Measurements from ENCODE around the gene TCN1.
"Not testable (repeated sequence)": the region's sequence is repeated elsewhere in the genome, so short reads cannot be mapped to it uniquely, and the experiment has no call there.

Gene TCN1

GRCh38 chr11:59859673-59860072, 6.6 kb downstream of the TCN1 start:
- Histone ChIP-seq H3K9me3 (ENCODE audit: control insufficient read depth, insufficient read depth, low read length) (no peaks in the 10 kb centered on the region), H3K27me3 (ENCODE audit: control insufficient read depth, insufficient read depth, low read length) (no peaks in the 10 kb centered on the region), H3K36me3 (ENCODE audit: control insufficient read depth, insufficient read depth, low read length) (no peaks in the 10 kb centered on the region), H3K4me1 (ENCODE audit: control insufficient read depth, insufficient read depth, low read length) (no peaks in the 10 kb centered on the region; the same call in 1 of the 2 replicates), H3K4me3 (ENCODE audit: low read length) (no peak overlapping the region), H3K27ac (ENCODE audit: low read length) (no peak overlapping the region)
- no peak for DNase-seq (ENCODE audit: low read depth, low spot score)

GRCh38 chr11:59857439-59858434, 8.6 kb downstream of the TCN1 start:
- Histone ChIP-seq H3K9me3 (ENCODE audit: control insufficient read depth, insufficient read depth, low read length) (no peaks in the 10 kb centered on the region), H3K4me3 (ENCODE audit: low read length) (no peak overlapping the region), H3K36me3 (ENCODE audit: control insufficient read depth, insufficient read depth, low read length) (no peaks in the 10 kb centered on the region), H3K27ac (ENCODE audit: low read length) (no peak overlapping the region), H3K4me1 (ENCODE audit: control insufficient read depth, insufficient read depth, low read length) (no peaks in the 10 kb centered on the region; the same call in 1 of the 2 replicates), H3K27me3 (ENCODE audit: control insufficient read depth, insufficient read depth, low read length) (no peaks in the 10 kb centered on the region)
- no CpG with 5 or more reads among the region's 10 CpGs for WGBS (ENCODE audit: insufficient coverage, insufficient read length)
- no peak for DNase-seq (ENCODE audit: low read depth, low spot score)

GRCh38 chr11:59854871-59855270, 11.4 kb downstream of the TCN1 start:
- no peaks in the 10 kb centered on the region for H3K36me3 ChIP-seq (ENCODE audit: control insufficient read depth, insufficient read depth, low read length)
- H3K4me1 ChIP-seq (ENCODE audit: control insufficient read depth, insufficient read depth, low read length) = no peaks in the 10 kb centered on the region; the same call in 1 of the 2 replicates
- no peaks in the 10 kb centered on the region for H3K9me3 ChIP-seq (ENCODE audit: control insufficient read depth, insufficient read depth, low read length)
- no peak overlapping the region for H3K4me3 ChIP-seq (ENCODE audit: low read length)
- H3K27ac ChIP-seq (ENCODE audit: low read length) = no peak overlapping the region
- WGBS (ENCODE audit: insufficient coverage, insufficient read length) = no CpG with 5 or more reads among the region's 2 CpGs
- no peak for DNase-seq (ENCODE audit: low read depth, low spot score)
- no peaks in the 10 kb centered on the region for H3K27me3 ChIP-seq (ENCODE audit: control insufficient read depth, insufficient read depth, low read length)

GRCh38 chr11:59851416-59851815, 14.9 kb downstream of the TCN1 start:
- not testable (repeated sequence) for H3K27ac ChIP-seq (ENCODE audit: low read length)

GRCh38 chr11:59849551-59849950, 16.7 kb downstream of the TCN1 start:
- not testable (repeated sequence) for H3K4me3 ChIP-seq (ENCODE audit: low read length); H3K27ac ChIP-seq (ENCODE audit: low read length); H3K36me3 ChIP-seq (ENCODE audit: control insufficient read depth, insufficient read depth, low read length); H3K9me3 ChIP-seq (ENCODE audit: control insufficient read depth, insufficient read depth, low read length); DNase-seq (ENCODE audit: low read depth, low spot score); H3K4me1 ChIP-seq (ENCODE audit: control insufficient read depth, insufficient read depth, low read length); H3K27me3 ChIP-seq (ENCODE audit: control insufficient read depth, insufficient read depth, low read length)
- WGBS (ENCODE audit: insufficient coverage, insufficient read length) = no CpG with 5 or more reads among the region's 2 CpGs

More at GRCh38 chr11:59851416-59851815, 14.9 kb downstream of the TCN1 start:
- not testable (repeated sequence) for H3K4me3 ChIP-seq (ENCODE audit: low read length); H3K36me3 ChIP-seq (ENCODE audit: control insufficient read depth, insufficient read depth, low read length); H3K9me3 ChIP-seq (ENCODE audit: control insufficient read depth, insufficient read depth, low read length); H3K4me1 ChIP-seq (ENCODE audit: control insufficient read depth, insufficient read depth, low read length); DNase-seq (ENCODE audit: low read depth, low spot score); H3K27me3 ChIP-seq (ENCODE audit: control insufficient read depth, insufficient read depth, low read length)
- WGBS (ENCODE audit: insufficient coverage, insufficient read length) = no CpG with 5 or more reads among the region's 5 CpGs

GRCh38 chr11:59849129-59849528, 17.2 kb downstream of the TCN1 start:
- Histone ChIP-seq H3K9me3 (ENCODE audit: control insufficient read depth, insufficient read depth, low read length) (no peaks in the 10 kb centered on the region), H3K36me3 (ENCODE audit: control insufficient read depth, insufficient read depth, low read length) (no peaks in the 10 kb centered on the region), H3K4me3 (ENCODE audit: low read length) (no peak overlapping the region), H3K27me3 (ENCODE audit: control insufficient read depth, insufficient read depth, low read length) (no peaks in the 10 kb centered on the region), H3K27ac (ENCODE audit: low read length) (no peak overlapping the region), H3K4me1 (ENCODE audit: control insufficient read depth, insufficient read depth, low read length) (no peaks in the 10 kb centered on the region)
- no CpG with 5 or more reads among the region's 2 CpGs for WGBS (ENCODE audit: insufficient coverage, insufficient read length)
- DNase-seq (ENCODE audit: low read depth, low spot score) = no peak

- no CpG with 5 or more reads among the region's 6 CpGs for WGBS (ENCODE audit: insufficient coverage, insufficient read length)
- H3K36me3 ChIP-seq (ENCODE audit: control insufficient read depth, insufficient read depth, low read length); H3K27me3 ChIP-seq (ENCODE audit: control insufficient read depth, insufficient read depth, low read length); H3K4me1 ChIP-seq (ENCODE audit: control insufficient read depth, insufficient read depth, low read length); H3K4me3 ChIP-seq (ENCODE audit: low read length); H3K27ac ChIP-seq (ENCODE audit: low read length); DNase-seq (ENCODE audit: low read depth, low spot score); H3K9me3 ChIP-seq (ENCODE audit: control insufficient read depth, insufficient read depth, low read length): not testable (repeated sequence)
These were observed 17.8 kb downstream of the TCN1 start for GRCh38 chr11:59848439-59848838.

GRCh38 chr11:59847626-59848025, 18.7 kb downstream of the TCN1 start:
- DNase-seq (ENCODE audit: low read depth, low spot score) = no peak
- Histone ChIP-seq H3K36me3 (ENCODE audit: control insufficient read depth, insufficient read depth, low read length) (no peaks in the 10 kb centered on the region), H3K9me3 (ENCODE audit: control insufficient read depth, insufficient read depth, low read length) (no peaks in the 10 kb centered on the region), H3K27me3 (ENCODE audit: control insufficient read depth, insufficient read depth, low read length) (no peaks in the 10 kb centered on the region), H3K27ac (ENCODE audit: low read length) (no peak overlapping the region), H3K4me1 (ENCODE audit: control insufficient read depth, insufficient read depth, low read length) (no peaks in the 10 kb centered on the region), H3K4me3 (ENCODE audit: low read length) (no peak overlapping the region)
- WGBS (ENCODE audit: insufficient coverage, insufficient read length) = no CpG with 5 or more reads among the region's 3 CpGs

GRCh38 chr11:59846556-59846955, 19.7 kb downstream of the TCN1 start:
- Histone ChIP-seq H3K9me3 (ENCODE audit: control insufficient read depth, insufficient read depth, low read length) (no peaks in the 10 kb centered on the region), H3K4me1 (ENCODE audit: control insufficient read depth, insufficient read depth, low read length) (no peaks in the 10 kb centered on the region), H3K27me3 (ENCODE audit: control insufficient read depth, insufficient read depth, low read length) (no peaks in the 10 kb centered on the region), H3K36me3 (ENCODE audit: control insufficient read depth, insufficient read depth, low read length) (no peaks in the 10 kb centered on the region), H3K4me3 (ENCODE audit: low read length) (no peak overlapping the region), H3K27ac (ENCODE audit: low read length) (no peak overlapping the region)
- no CpG with 5 or more reads among the region's 5 CpGs for WGBS (ENCODE audit: insufficient coverage, insufficient read length)
- no peak for DNase-seq (ENCODE audit: low read depth, low spot score)

GRCh38 chr11:59845399-59845798, 20.9 kb downstream of the TCN1 start, which contains the start of gene CBLIF:
CBLIF (minus strand) TSS chr11:59845499; CDS start chr11:59845453, 46 bp downstream.
- H3K4me1 ChIP-seq (ENCODE audit: control insufficient read depth, insufficient read depth, low read length) = no peaks in the 10 kb centered on the region
- DNase-seq (ENCODE audit: low read depth, low spot score) = no peak
- WGBS (ENCODE audit: insufficient coverage, insufficient read length) = no CpG with 5 or more reads among the region's 4 CpGs
- no peak within 1 kb of the TSS for H3K4me3 ChIP-seq (ENCODE audit: low read length)
- no peaks in the 10 kb centered on the region for H3K27me3 ChIP-seq (ENCODE audit: control insufficient read depth, insufficient read depth, low read length)
- no peaks in the 10 kb centered on the region for H3K36me3 ChIP-seq (ENCODE audit: control insufficient read depth, insufficient read depth, low read length)
- H3K9me3 ChIP-seq (ENCODE audit: control insufficient read depth, insufficient read depth, low read length) = no peaks in the 10 kb centered on the region
- no peak within 1 kb of the TSS for H3K27ac ChIP-seq (ENCODE audit: low read length)

- no CpG with 5 or more reads among the region's 12 CpGs for WGBS (ENCODE audit: insufficient coverage, insufficient read length)
- H3K4me1 ChIP-seq (ENCODE audit: control insufficient read depth, insufficient read depth, low read length) = no peaks in the 10 kb centered on the region
- DNase-seq (ENCODE audit: low read depth, low spot score) = no peak
- H3K27me3 ChIP-seq (ENCODE audit: control insufficient read depth, insufficient read depth, low read length) = no peaks in the 10 kb centered on the region
- H3K27ac ChIP-seq (ENCODE audit: low read length) = no peak overlapping the region
- no peaks in the 10 kb centered on the region for H3K9me3 ChIP-seq (ENCODE audit: control insufficient read depth, insufficient read depth, low read length)
- no peaks in the 10 kb centered on the region for H3K36me3 ChIP-seq (ENCODE audit: control insufficient read depth, insufficient read depth, low read length)
- H3K4me3 ChIP-seq (ENCODE audit: low read length) = no peak overlapping the region
These were observed 24.0 kb downstream of the TCN1 start for GRCh38 chr11:59842316-59842715.
